ENCODE results near the gene ZSWIM4. TPM values are rescaled to one million over a fixed set of nuclear protein-coding genes. Genes with fewer than 3 reads are reported as not detected.

Gene ZSWIM4
- total and polyA plus RNA-seq, 2 of the 13 experiments (the other 11 are each of a cell fraction or from before 2014, with no cell fraction given), result 0.33 to 0.86 TPM

DNA sequence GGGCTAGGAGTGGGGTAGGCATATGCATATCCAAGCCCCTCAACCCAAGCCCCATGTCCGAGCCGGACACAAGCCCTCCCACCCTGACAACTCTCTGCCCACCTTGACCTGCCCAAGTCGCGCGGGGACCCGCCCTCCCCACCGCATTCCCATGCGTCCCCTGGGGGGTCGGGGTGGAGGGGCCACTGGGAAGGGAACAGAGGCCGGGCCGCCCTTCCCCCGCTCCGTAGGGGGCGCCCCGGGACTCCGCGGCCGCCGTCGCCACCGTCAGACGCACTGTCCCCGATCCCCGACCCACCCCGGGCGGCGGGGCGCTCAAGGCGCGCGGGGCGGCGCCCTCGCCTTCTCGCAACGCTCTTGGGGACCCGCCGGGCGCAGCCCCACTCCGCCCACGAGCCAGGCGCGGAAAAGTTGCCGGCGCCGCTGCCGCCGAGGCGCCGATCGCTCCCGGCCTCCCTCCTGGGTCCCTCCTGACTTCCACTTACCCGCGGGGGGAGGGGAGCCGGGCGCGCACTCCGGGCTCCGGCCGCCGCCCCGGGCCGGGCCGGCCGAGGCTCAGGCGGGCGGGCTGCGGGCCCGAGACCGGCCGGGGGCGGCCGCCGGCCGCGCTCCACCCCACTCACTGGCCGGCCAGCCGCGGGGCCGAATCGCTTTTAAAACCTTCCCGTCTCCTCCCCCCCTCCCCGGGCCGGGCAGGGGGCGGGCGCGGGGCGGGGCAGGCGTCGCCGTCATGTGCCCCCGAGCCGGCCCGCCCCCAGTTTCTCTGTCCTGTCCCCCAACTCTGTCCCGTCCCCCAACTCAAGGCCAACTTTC lies 47.3 kb downstream of the ZSWIM4 start (continued):
- TF ChIP-seq, protein P1, sequence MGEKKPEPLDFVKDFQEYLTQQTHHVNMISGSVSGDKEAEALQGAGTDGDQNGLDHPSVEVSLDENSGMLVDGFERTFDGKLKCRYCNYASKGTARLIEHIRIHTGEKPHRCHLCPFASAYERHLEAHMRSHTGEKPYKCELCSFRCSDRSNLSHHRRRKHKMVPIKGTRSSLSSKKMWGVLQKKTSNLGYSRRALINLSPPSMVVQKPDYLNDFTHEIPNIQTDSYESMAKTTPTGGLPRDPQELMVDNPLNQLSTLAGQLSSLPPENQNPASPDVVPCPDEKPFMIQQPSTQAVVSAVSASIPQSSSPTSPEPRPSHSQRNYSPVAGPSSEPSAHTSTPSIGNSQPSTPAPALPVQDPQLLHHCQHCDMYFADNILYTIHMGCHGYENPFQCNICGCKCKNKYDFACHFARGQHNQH (CRISPR knock-in tag; IDR thresholded peaks at IDR 0.05), result 0 out of 2 replicates have a peak, but pooled peaks have one; percentile 22
- TF ChIP-seq, protein P2, sequence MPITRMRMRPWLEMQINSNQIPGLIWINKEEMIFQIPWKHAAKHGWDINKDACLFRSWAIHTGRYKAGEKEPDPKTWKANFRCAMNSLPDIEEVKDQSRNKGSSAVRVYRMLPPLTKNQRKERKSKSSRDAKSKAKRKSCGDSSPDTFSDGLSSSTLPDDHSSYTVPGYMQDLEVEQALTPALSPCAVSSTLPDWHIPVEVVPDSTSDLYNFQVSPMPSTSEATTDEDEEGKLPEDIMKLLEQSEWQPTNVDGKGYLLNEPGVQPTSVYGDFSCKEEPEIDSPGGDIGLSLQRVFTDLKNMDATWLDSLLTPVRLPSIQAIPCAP (CRISPR knock-in tag; IDR thresholded peaks at IDR 0.05; ENCODE audit: low read depth), result no peak
- TF ChIP-seq ELF3 (CRISPR knock-in tag; IDR thresholded peaks at IDR 0.05), result no peak
- no peak for TF ChIP-seq ZNF432 (CRISPR knock-in tag; IDR thresholded peaks at IDR 0.05; ENCODE audit: borderline replicate concordance)
- TF ChIP-seq NFRKB (IDR thresholded peaks at IDR 0.05), result no peak
- TF ChIP-seq ZNF782 (CRISPR knock-in tag; IDR thresholded peaks at IDR 0.05; ENCODE audit: borderline replicate concordance), result no peak
- TF ChIP-seq, protein P3, sequence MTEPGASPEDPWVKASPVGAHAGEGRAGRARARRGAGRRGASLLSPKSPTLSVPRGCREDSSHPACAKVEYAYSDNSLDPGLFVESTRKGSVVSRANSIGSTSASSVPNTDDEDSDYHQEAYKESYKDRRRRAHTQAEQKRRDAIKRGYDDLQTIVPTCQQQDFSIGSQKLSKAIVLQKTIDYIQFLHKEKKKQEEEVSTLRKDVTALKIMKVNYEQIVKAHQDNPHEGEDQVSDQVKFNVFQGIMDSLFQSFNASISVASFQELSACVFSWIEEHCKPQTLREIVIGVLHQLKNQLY (CRISPR knock-in tag; IDR thresholded peaks at IDR 0.05), result no peak
- no peak for TF ChIP-seq ZMAT3 (CRISPR knock-in tag; conservative IDR thresholded peaks at IDR 0.05)
- TF ChIP-seq RAD51 (IDR thresholded peaks at IDR 0.05; ENCODE audit: borderline replicate concordance), result no peak
- TF ChIP-seq, protein P4, sequence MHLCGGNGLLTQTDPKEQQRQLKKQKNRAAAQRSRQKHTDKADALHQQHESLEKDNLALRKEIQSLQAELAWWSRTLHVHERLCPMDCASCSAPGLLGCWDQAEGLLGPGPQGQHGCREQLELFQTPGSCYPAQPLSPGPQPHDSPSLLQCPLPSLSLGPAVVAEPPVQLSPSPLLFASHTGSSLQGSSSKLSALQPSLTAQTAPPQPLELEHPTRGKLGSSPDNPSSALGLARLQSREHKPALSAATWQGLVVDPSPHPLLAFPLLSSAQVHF (CRISPR knock-in tag; IDR thresholded peaks at IDR 0.05), result no peak
- no peak for TF ChIP-seq WIZ (CRISPR knock-in tag; IDR thresholded peaks at IDR 0.05)
- peak; percentile 33; the same call in 1 of the 2 replicates for TF ChIP-seq ZNF777 (CRISPR knock-in tag; IDR thresholded peaks at IDR 0.05)
- TF ChIP-seq, protein P5, sequence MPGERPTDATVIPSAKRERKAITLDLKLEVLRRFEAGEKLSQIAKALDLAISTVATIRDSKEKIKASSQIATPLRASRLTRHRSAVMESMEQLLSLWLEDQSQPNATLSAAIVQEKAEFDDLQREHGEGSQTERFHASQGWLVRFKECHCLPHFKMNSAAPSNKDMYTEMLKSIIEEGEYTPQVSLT (CRISPR knock-in tag; IDR thresholded peaks at IDR 0.05; ENCODE audit: borderline replicate concordance, low read depth), result no peak
- TF ChIP-seq, protein P6, sequence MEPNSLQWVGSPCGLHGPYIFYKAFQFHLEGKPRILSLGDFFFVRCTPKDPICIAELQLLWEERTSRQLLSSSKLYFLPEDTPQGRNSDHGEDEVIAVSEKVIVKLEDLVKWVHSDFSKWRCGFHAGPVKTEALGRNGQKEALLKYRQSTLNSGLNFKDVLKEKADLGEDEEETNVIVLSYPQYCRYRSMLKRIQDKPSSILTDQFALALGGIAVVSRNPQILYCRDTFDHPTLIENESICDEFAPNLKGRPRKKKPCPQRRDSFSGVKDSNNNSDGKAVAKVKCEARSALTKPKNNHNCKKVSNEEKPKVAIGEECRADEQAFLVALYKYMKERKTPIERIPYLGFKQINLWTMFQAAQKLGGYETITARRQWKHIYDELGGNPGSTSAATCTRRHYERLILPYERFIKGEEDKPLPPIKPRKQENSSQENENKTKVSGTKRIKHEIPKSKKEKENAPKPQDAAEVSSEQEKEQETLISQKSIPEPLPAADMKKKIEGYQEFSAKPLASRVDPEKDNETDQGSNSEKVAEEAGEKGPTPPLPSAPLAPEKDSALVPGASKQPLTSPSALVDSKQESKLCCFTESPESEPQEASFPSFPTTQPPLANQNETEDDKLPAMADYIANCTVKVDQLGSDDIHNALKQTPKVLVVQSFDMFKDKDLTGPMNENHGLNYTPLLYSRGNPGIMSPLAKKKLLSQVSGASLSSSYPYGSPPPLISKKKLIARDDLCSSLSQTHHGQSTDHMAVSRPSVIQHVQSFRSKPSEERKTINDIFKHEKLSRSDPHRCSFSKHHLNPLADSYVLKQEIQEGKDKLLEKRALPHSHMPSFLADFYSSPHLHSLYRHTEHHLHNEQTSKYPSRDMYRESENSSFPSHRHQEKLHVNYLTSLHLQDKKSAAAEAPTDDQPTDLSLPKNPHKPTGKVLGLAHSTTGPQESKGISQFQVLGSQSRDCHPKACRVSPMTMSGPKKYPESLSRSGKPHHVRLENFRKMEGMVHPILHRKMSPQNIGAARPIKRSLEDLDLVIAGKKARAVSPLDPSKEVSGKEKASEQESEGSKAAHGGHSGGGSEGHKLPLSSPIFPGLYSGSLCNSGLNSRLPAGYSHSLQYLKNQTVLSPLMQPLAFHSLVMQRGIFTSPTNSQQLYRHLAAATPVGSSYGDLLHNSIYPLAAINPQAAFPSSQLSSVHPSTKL (CRISPR knock-in tag; IDR thresholded peaks at IDR 0.05), result no peak
- TF ChIP-seq ZNF567 (CRISPR knock-in tag; IDR thresholded peaks at IDR 0.05; ENCODE audit: borderline replicate concordance), result no peak
- no peak for TF ChIP-seq TOE1 (CRISPR knock-in tag; IDR thresholded peaks at IDR 0.05)
- no peak for TF ChIP-seq FOXK2 (IDR thresholded peaks at IDR 0.05)
- TF ChIP-seq FIP1L1 (IDR thresholded peaks at IDR 0.05; ENCODE audit: borderline replicate concordance, insufficient read depth, low read depth, low read length), result no peak
- no peak for TF ChIP-seq JUN (CRISPR knock-in tag; IDR thresholded peaks at IDR 0.05)
- no peak for TF ChIP-seq ZNF468 (CRISPR knock-in tag; IDR thresholded peaks at IDR 0.05)
- TF ChIP-seq, protein P7, sequence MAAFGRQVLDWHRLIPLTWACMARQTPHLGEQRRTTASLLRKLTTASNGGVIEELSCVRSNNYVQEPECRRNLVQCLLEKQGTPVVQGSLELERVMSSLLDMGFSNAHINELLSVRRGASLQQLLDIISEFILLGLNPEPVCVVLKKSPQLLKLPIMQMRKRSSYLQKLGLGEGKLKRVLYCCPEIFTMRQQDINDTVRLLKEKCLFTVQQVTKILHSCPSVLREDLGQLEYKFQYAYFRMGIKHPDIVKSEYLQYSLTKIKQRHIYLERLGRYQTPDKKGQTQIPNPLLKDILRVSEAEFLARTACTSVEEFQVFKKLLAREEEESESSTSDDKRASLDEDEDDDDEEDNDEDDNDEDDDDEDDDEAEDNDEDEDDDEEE (CRISPR knock-in tag; IDR thresholded peaks at IDR 0.05), result no peak
- TF ChIP-seq GATAD2A (CRISPR knock-in tag; IDR thresholded peaks at IDR 0.05), result no peak
